ENCODE data around the gene KCNT1. TPM values are rescaled to one million over a fixed set of nuclear protein-coding genes. Genes with fewer than 3 reads are reported as not detected.

KCNT1 gene
- total RNA-seq, 2 experiments from 2014 or later, result 0.08 TPM; not detected in 1

DNA sequence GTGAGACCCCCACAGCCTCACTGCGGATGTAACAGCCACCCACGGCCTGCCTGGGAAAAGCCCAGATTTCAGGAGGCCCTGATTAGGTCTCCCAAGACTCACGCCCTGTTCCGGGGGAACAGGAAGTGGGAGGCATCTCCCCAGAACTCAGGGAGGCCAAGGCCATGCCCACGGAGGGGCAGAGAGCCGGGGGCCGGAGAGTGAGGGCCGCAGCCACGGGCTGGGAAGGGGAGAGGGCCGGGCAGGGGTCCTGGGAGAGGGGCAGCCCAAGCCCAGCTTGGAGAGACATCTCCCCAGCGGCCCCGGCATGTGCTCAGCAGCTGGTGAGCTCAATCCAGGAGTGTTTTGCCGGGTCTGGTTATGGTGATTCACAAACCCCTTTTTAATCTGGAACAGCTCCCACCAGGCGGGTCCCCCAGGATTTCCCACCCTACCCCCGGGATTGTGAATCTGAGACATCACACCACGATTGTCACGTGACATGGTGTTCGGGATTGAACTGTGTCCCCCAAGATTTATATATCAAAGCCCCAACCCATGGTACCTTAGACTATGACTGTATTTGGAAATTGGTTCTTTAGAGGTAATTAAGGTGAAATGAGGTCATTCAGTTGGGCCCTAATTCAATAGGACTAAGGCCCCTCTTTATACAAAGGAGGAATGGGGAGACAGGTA is 26.6 kb downstream of the KCNT1 start:
- ChIA-PET POLR2A (no interaction called here), CTCF (no interaction called here)
- Mint-ChIP-seq H3K4me1 (no peaks in the 10 kb centered on the region), H3K36me3 (ENCODE audit: low read depth) (no peaks in the 10 kb centered on the region), H3K4me3 (no peak overlapping the region), H3K27ac (no peak overlapping the region), H3K9me3 (peaks cover 11% of the 10 kb centered on the region), H3K27me3 (peaks cover 2% of the 10 kb centered on the region)
- DNase-seq, result no peak

DNA sequence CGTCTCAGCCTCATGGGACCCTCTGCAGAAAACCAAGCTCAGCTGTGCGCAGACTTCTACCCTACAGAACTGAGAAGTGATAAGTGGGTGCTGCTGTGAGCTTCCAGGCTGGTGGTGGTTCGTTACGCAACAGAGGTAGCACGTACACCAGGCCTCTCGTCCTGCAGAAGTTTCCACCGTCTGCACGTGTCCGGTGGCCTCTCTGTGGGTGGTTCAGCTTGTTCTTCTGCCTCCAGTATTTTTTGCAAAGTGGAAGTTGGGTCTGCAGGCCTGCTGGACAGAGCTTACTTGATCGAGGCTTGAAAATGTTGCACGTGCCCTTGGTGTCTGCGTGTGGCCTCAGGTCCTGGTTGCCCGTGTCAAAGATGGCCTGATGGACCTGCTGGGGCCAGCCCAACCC is 27.5 kb downstream of the KCNT1 start:
- ChIA-PET CTCF (no interaction called here), POLR2A (no interaction called here)
- Mint-ChIP-seq H3K27me3 (peaks cover 2% of the 10 kb centered on the region), H3K27ac (no peak overlapping the region), H3K4me1 (no peaks in the 10 kb centered on the region), H3K4me3 (no peak overlapping the region), H3K9me3 (peaks cover 11% of the 10 kb centered on the region), H3K36me3 (ENCODE audit: low read depth) (no peaks in the 10 kb centered on the region)
- no peak for DNase-seq

DNA sequence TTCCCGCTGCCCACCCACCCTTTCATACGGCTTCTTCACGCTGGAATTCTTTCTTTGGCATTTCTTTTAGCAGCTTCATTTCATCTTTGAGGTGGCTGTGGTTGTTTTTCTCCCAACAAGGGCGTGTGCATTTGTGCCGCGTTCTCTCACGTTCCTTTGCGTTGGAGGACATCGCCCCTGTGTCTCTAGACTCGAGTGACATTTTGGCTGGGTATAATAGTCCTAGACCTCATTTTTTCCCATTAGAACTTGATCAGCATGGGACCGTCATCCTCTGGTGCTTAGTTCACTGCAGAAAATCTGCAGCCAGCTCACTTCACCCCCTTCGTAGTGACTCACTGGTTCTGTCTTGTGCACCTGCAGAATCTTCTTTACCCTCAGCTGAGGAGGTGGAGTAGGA is 29.5 kb downstream of the KCNT1 start:
- POLR2A ChIA-PET, result no interaction called here
- Mint-ChIP-seq H3K4me1 (no peaks in the 10 kb centered on the region), H3K4me3 (no peak overlapping the region), H3K36me3 (ENCODE audit: low read depth) (no peaks in the 10 kb centered on the region), H3K27ac (no peak overlapping the region), H3K9me3 (peaks cover 11% of the 10 kb centered on the region), H3K27me3 (peaks cover 2% of the 10 kb centered on the region)
- CTCF ChIA-PET, result no interaction called here
- DNase-seq, result no peak

DNA sequence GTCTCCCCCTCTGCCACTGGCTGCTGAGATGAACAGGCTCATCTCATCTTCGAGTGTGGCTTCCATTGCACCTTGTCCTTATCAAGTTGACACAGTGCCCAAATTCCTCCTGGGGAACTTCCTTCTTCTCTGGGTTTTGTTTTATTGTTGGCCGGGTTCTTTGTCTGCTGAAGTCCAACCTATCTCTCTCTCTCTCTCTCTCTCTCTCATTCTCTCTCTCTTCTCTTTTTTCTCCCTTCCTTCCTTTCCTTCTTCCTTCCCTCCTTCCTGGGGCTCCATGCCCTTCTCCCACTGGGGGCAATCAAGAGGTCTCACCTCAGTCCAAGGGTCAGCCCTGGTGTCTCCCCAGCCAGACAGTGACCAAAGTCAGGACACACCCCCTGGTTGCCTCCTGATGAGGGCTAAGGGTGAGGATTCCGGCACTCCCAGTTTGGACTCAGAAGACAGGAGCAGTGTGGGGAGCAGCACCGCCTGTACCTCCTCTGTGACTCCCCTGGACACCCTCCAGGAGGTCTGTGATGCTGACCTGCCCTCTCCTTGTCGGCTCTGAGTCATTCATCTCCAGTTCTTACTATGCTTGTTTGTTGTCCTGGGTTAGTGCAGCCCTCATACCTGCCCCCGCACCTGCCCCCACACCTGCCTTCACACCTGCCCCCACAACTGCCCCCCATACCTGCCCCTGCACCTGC is 30.7 kb downstream of the KCNT1 start:
- peaks cover 11% of the 10 kb centered on the region for H3K9me3 Mint-ChIP-seq
- no peaks in the 10 kb centered on the region for H3K4me1 Mint-ChIP-seq
- no peak overlapping the region for H3K4me3 Mint-ChIP-seq
- ChIA-PET POLR2A (no interaction called here), CTCF (no interaction called here)
- no peaks in the 10 kb centered on the region for H3K36me3 Mint-ChIP-seq (ENCODE audit: low read depth)
- H3K27ac Mint-ChIP-seq, result no peak overlapping the region
- peaks cover 7% of the 10 kb centered on the region for H3K27me3 Mint-ChIP-seq
- DNase-seq, result no peak

DNA sequence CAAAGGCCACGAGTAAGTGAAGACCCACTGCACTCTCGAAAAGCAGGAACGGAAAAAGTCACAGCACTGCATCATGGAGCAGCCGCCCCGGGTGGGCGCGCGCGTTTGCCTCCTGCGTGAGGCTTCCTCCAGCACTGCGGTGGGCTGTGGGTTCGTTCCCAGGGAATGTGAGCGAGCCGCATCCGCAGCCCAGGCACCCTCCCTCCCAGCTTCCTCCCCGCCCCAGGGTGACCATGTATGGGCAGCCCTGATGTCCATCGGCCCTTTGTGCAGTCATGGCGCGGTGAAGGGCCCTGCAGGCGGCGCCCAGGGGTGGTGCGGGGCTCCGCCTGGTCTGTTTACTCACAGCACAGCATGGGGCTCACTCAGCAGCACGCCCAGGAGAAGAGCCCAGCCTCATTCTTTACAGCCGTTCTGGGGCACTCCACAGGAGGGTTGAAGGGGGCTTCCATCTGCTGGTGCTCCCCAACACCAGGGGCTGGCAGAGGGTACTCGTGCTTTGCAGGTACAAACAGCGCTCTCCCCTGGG is 32.7 kb downstream of the KCNT1 start:
- peaks cover 7% of the 10 kb centered on the region for H3K27me3 Mint-ChIP-seq
- ChIA-PET POLR2A (no interaction called here), CTCF (no interaction called here)
- H3K4me3 Mint-ChIP-seq, result no peak overlapping the region
- no peaks in the 10 kb centered on the region for H3K4me1 Mint-ChIP-seq
- no peaks in the 10 kb centered on the region for H3K36me3 Mint-ChIP-seq (ENCODE audit: low read depth)
- no peak overlapping the region for H3K27ac Mint-ChIP-seq
- peaks cover 11% of the 10 kb centered on the region for H3K9me3 Mint-ChIP-seq
- DNase-seq, result no peak

DNA sequence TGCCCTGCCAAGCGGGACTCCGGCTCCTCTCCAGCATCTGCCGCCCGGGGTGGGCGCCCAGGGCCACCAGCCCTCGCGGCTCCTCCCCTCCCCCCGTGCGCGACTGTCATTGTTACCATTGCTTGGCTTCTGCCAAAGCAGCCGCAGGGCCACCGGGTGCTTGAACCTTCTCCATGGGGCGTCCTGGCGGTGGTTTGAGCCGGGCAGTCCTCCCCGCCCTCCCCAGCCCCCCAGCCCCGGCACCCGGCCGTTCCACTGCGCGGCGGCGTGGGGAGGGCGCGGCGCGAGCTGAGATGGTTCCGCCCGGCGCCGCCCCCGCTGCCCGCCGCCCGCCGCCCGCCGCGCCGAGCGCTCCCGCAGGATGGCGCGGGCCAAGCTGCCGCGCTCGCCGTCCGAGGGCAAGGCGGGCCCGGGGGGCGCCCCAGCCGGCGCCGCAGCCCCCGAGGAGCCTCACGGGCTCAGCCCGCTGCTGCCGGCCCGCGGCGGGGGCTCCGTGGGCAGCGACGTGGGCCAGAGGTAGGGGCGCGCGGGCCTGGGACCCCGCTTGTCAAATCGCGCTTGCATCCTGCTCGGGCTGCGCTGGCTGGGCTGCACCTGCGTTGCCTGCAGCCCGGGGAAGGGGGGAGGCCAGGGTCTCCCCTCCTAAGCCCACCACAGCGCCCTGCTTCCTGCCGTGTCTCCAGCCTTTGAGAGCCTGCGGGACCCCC is 34.4 kb downstream of the KCNT1 start:
- H3K4me1 Mint-ChIP-seq, result no peaks in the 10 kb centered on the region
- ChIA-PET CTCF (no interaction called here), POLR2A (no interaction called here)
- no peak for DNase-seq
- H3K4me3 Mint-ChIP-seq, result no peak overlapping the region
- peaks cover 4% of the 10 kb centered on the region for H3K27me3 Mint-ChIP-seq
- peaks cover 2% of the 10 kb centered on the region for H3K9me3 Mint-ChIP-seq
- H3K27ac Mint-ChIP-seq, result no peak overlapping the region
- no peaks in the 10 kb centered on the region for H3K36me3 Mint-ChIP-seq (ENCODE audit: low read depth)

DNA sequence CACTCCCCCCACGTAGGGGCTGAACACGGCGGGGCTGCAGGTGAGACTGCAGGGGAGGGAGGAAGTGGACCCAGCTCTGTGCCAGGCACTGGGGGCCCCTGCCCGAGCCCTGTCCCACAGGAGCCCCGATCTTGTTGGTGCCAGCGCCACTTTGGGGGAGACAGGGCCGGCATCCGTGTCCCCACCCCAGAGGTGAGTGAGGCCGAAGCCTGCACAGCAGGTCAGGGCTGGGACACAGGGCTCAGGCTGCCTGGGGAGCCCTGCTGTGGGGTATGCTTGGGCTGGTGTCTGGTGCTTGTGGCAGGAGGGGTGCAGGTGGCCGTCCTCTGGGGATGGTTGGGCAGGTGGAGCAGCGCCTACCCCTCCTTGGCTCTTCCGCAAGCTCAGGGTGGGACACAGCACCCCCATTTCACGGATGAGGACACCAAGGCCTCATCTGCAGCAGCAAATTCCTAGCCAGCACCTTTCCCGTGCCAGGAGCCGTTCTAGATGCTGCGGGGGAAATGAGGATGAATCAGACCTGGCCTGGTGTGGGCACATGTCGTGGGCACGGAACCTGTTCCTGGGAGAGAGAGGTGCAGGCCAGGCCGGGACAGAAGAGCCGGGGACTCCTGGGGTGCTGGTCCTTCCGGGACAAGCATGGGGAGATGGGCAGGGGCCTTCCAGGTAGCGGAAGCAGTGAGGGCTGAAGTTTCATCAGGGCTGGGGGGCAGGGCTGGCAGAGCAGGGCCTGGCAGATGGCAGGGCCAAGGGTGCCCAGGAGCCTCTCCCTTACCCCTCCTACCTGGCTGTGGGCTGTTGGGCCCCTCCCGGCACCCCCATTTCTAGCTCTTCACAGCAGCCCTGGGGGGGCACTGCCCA is 35.2 kb downstream of the KCNT1 start:
- no peaks in the 10 kb centered on the region for H3K9me3 Mint-ChIP-seq
- CTCF ChIA-PET, result no interaction called here
- no peaks in the 10 kb centered on the region for H3K36me3 Mint-ChIP-seq (ENCODE audit: low read depth)
- no peak overlapping the region for H3K27ac Mint-ChIP-seq
- no peak for DNase-seq
- H3K4me1 Mint-ChIP-seq, result no peaks in the 10 kb centered on the region
- peaks cover 4% of the 10 kb centered on the region for H3K27me3 Mint-ChIP-seq
- H3K4me3 Mint-ChIP-seq, result no peak overlapping the region
- POLR2A ChIA-PET, result no interaction called here

DNA sequence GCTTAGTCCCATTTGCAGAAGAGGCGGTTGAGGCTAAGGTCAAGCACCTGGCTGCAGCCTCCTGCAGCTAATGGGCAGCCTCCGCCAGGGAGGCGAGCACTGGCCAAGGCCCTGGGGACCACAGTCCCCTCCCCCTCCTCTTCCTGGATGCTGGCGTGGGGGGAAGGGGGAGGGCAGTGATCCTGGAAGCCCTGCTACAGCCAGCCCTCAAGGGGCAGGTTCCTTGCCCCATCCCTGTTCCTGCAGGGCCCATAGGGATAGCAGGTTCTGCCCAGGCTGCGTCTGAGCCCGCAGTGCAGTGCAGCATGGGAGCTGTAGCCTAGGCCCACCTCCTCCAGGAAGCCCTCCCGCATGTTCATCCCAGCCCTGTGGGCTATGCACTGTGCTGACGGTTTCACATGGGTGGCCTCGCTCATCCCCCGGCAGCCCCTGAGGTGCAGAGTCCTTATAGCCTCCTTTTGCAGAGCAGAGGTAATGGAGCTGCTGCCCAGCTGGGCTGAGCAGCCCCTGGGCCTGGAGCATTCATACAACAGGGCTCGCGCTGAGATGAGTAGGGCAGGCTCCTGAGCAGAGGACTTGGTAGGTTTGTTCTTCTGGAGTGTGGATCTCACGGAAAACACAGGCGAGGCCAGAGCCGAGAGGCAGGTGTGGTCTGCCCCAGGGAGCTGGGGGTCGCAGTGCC is 36.0 kb downstream of the KCNT1 start:
- Mint-ChIP-seq H3K27me3 (peaks cover 4% of the 10 kb centered on the region), H3K27ac (no peak overlapping the region), H3K4me3 (no peak overlapping the region), H3K4me1 (no peaks in the 10 kb centered on the region), H3K36me3 (ENCODE audit: low read depth) (no peaks in the 10 kb centered on the region), H3K9me3 (no peaks in the 10 kb centered on the region)
- ChIA-PET POLR2A (no interaction called here), CTCF (no interaction called here)
- DNase-seq, result no peak

DNA sequence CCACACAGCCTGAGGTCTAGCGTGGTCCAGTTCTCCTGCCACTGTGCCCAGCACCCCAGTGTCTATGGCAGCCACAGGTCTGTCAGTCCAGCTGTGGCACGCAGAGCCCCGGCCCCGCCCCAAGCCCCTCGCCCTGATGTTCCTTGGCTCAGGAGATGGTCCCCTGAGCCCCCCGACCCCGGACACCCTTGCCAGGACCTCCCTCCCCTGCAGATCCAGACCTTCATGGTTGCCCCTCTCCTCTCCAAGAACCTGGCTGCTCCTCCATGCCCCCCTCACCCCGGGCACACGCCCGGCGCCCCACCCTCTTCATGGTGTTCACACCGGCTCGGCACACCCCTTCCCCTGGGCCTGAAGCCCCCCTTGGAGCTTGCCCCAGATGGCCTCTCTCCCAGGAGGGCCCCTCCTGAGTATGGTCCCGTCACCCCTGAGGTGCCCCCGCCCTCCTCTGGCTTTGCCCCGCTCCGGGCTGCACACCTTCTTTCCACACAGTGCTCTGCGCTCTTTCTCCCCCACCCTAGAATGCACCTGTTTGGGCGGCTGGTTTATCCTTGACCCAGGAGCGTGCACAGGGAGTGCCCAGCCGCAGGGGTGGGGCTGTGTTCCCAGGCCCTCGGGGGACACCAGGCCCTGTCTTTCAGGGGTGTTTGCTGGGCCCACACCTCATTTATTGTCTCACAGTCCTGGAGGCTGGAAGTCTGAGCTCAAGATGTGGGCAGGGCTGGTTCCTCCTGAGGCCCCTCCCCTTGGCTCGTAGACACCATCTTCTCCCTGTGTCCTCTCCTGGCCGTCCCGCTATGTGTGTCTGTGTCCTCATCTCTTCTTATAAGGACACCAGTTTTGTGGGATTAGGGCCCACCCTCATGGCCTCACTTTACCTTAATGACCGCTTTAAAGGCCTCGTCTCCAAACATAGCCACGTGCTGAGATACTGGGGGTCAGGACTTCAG is 37.6 kb downstream of the KCNT1 start:
- CTCF ChIA-PET, result no interaction called here
- no peaks in the 10 kb centered on the region for H3K4me1 Mint-ChIP-seq

DNA sequence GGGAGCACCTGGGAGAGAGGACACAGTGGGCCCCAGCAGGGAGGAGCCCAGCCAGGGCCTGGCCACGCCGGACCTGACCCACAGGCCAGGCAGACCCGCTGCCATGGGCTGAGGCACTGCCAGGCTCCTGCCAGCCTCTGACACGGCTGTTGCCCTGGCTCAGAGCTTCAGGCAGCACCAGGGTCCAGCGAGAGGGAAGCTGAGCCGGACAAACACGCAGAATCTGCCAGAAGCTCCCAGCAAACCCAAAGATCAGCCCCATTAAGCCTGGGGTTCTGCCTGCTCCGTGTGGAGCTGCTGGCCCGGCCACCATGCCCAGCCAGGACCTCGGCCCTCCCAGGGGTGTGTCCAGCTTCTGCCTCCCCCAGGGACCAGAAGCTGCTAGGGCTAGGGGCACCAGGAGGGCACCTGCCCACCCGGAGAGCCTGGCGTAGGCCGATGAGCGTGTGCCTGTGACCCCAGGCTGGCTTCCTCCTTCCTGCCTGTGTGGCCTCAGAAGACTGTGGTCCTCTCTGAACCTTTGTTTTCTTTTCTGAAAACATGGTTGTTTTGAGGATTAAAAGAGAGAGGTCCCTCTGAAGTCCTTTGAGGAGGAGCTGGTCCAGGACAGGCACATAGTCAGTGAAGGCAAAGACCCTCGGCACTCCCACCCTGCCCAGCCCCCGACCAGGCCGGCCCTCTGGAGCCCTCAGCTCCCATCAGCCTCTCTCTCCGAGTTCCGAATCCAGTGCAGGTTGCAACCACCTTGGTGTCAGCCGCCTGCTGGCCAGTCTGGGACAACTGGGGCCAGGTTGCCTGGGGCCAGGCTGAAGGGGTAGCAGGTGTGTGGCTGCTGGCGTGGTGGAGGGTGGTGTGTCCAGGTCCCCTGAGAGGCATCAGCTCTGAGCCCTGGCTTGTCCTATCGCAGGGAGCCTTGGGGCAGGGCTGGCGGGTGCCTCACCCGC is 39.6 kb downstream of the KCNT1 start:
- Mint-ChIP-seq H3K27me3 (peaks cover 4% of the 10 kb centered on the region), H3K36me3 (ENCODE audit: low read depth) (no peaks in the 10 kb centered on the region), H3K4me3 (no peak overlapping the region), H3K4me1 (no peaks in the 10 kb centered on the region), H3K27ac (no peak overlapping the region), H3K9me3 (no peaks in the 10 kb centered on the region)
- CTCF ChIA-PET, result no interaction called here
- POLR2A ChIA-PET, result no interaction called here
- DNase-seq, result no peak

More for the DNA sequence above, 37.6 kb downstream of the KCNT1 start:
- Mint-ChIP-seq H3K9me3 (no peaks in the 10 kb centered on the region), H3K27me3 (peaks cover 4% of the 10 kb centered on the region), H3K27ac (no peak overlapping the region), H3K4me3 (no peak overlapping the region), H3K36me3 (ENCODE audit: low read depth) (no peaks in the 10 kb centered on the region)
- POLR2A ChIA-PET, result no interaction called here
- DNase-seq, result no peak

DNA sequence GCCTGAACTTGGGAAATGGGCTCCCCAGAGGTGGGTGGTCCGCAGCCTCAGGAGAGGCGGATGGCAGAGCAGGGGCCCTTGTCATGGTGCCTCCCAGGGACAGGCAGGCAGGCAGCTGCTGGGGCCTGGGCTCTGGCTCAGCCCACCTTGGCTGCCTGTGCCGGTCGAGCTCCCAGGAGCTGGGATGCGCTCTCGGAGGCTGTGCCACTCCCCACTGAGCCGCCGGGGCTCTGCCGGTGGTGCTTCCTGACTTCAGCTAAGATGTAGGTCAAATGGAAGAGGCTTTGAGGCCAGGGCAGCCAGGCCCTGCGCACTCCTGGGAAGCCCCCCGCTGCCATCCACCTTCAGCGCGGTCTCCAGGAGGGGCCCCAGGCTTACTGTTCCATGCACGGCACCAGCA is 41.0 kb downstream of the KCNT1 start:
- Mint-ChIP-seq H3K27me3 (no peaks in the 10 kb centered on the region), H3K4me3 (no peak overlapping the region), H3K27ac (no peak overlapping the region), H3K36me3 (ENCODE audit: low read depth) (no peaks in the 10 kb centered on the region), H3K4me1 (no peaks in the 10 kb centered on the region), H3K9me3 (no peaks in the 10 kb centered on the region)
- CTCF ChIA-PET, result no interaction called here
- DNase-seq, result no peak
- POLR2A ChIA-PET, result no interaction called here

Data from activated CD4-positive, alpha-beta memory T cell treated with anti-CD3 and anti-CD28 coated beads, Interleukin-2, amount 10 ng/mL, durations not matched to agents 7 days and 5 days (primary cell).